ENCODE results near the gene GPR137B.

GPR137B gene

DNA sequence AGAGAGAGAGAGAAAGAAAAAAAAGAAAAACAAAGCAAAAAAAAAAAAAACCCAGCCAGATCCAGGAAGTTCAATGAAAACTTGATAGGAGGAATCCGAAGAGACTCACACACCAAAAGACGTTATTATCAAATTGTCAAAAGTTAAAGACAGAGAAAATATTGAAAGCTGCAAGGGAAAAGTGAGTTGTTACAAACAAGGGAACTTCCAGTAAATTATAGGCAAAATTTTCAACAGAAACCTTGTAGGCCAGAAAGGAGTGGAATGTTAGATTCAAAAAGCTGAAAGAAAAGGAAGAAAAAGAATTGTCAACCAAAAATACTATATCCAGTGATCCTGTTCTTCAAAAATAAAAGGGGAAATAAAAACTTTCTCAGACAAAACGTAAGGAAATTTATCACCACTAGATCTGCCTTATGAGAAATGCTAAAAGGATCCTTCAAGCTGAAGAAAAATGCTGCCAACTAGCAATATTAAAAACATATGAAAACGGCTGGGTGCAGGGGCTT, 115.8 kb downstream of the GPR137B start:
- no peak for DNase-seq (ENCODE audit: low spot score)
